SH-SY5Y (cell line): ENCODE results near the gene C2.

Experiments
- GATA2 ChIP-seq: IDR thresholded peaks from 2 replicates; pipeline ENCODE4 v1.6.1; 2011; ENCODE audit warnings: mild to moderate bottlenecking, low read depth, low read length
- GATA3 ChIP-seq: IDR thresholded peaks from 2 replicates; pipeline ENCODE4 v1.6.1; 2011; ENCODE audit warnings: low read depth, mild to moderate bottlenecking, low read length, moderate library complexity

GRCh38 chr6:31901415-31901952 is 26.0 kb upstream of the C2 start:
- TF ChIP-seq GATA2 (no peak), GATA3 (no peak)
